Stomach (tissue), 9 donors: Measurements from ENCODE around the gene E4F1. TPM values are rescaled to one million over a fixed set of nuclear protein-coding genes. Genes with fewer than 3 reads are reported as not detected.

ENCODE experiments used
- DNase-seq, 2 donors: peaks; one replicate each; pipeline versions ENCODE4 v3.0.0 to v3.0.0-alpha.2; 2013 to 2019
- H3K27ac ChIP-seq, 5 donors: fragments of 200-600 bp in 4 of 5; sonication (generic) in 4 of 5; one replicate each; pipeline ENCODE4 v1.5.1; 2013 to 2019; ENCODE audit warnings: mild to moderate bottlenecking in 1 of 5, moderate library complexity in 1 of 5
- H3K27me3 ChIP-seq, 3 donors: fragments of 200-600 bp; sonication (generic); one replicate each; pipeline ENCODE4 v1.5.1; 2017 to 2019; ENCODE audit warnings: mixed run types in 1 of 3
- H3K36me3 ChIP-seq, 4 donors: fragments of 200-600 bp; sonication (generic); 1 replicate in 3 of 4; 2 replicates in 1 of 4; pipeline ENCODE4 v1.5.1; 2016 to 2019
- H3K4me1 ChIP-seq, 4 donors: fragments of 200-600 bp; sonication (generic); one replicate each; pipeline ENCODE4 v1.5.1; 2016 to 2019
- H3K4me3 ChIP-seq, 4 donors: fragments of 200-600 bp; sonication (generic) in 3 of 4; one replicate each; pipeline ENCODE4 v1.5.1; 2016 to 2019; ENCODE audit warnings: mild to moderate bottlenecking in 1 of 4
- H3K9me3 ChIP-seq, 4 donors: fragments of 200-600 bp; sonication (generic); one replicate each; pipeline ENCODE4 v1.5.1; 2016 to 2019
- CTCF ChIP-seq, 7 experiments: fragments of 450-650 bp in 4 of 7; fragments of 200-600 bp in 3 of 7; sonication (generic) in 3 of 7; IDR thresholded peaks; one replicate each; pipeline ENCODE4 v1.5.1; 2016 to 2019; ENCODE audit warnings: antibody characterized with exemption in 7 of 7, control low read depth in 2 of 7, mild to moderate bottlenecking in 1 of 7
- EP300 ChIP-seq: sonication (generic); formaldehyde crosslinking; IDR thresholded peaks from one replicate; pipeline ENCODE4 v1.6.1; 2017; ENCODE audit warnings: antibody characterized with exemption
- POLR2A ChIP-seq, 4 donors: fragments of 450-650 bp; IDR thresholded peaks; one replicate each; pipeline ENCODE4 v1.6.1; 2016; ENCODE audit warnings: antibody characterized with exemption in 4 of 4, control low read depth in 2 of 4, mild to moderate bottlenecking in 1 of 4, moderate library complexity in 1 of 4
- POLR2AphosphoS5 ChIP-seq, 3 donors: sonication (generic); formaldehyde crosslinking; IDR thresholded peaks; one replicate each; pipeline ENCODE4 v1.6.1; 2016; ENCODE audit warnings: antibody characterized with exemption in 3 of 3
- WGBS, 5 donors: extraction: QIAGEN DNeasy Blood & Tissue Kit in 3 of 5; methylation state at CpG; one replicate each; pipeline versions ENCODE4 v1.1.5 to v1.1.7; 2013 to 2018; 5-methylcytosine and 5-hydroxymethylcytosine counted together
- intact Hi-C: fragments of 100-400 bp; cut with DNase I; formaldehyde crosslinking; loops from one replicate; pipeline ENCODE4 v1.15.1; 2023; ENCODE audit warnings: low total_unique reads
- polyA plus RNA-seq, 3 donors: library from polyadenylated mRNA; stranded (reverse); fragments of 200-250 nt; gene quantifications; one replicate each; pipeline ENCODE4 v1.2.3, GENCODE V29; 2013
- total RNA-seq, 5 donors: library from RNA; depleted of rRNA; stranded (reverse); fragments of >200 nt; gene quantifications; one replicate each; pipeline versions ENCODE4 v1.1.0 to v1.2.3, GENCODE V29; 2014 to 2016
- donor health status: healthy with polysubstance abuse.
- donor health status: Bipolar disorder and iron deficiency.
- donor health status: healthy.

Gene E4F1
- total and polyA plus RNA-seq, 8 donors, result 12.7 to 114 (median 35.6) TPM

GRCh38 chr16:2213817-2214718 is 9.3 kb upstream of the E4F1 start:
- DNase-seq, result no peak
- no peaks in the 10 kb centered on the region for H3K27me3 ChIP-seq
- peaks cover 26 to 40% (median 33%) of the 10 kb centered on the region in 4 donors for H3K4me1 ChIP-seq
- no peaks in the 10 kb centered on the region for H3K9me3 ChIP-seq
- H3K4me3 ChIP-seq, result peak overlapping the region; percentile 77 to 99 (median 84)
- WGBS, 5 donors, result 0 to 3% (median 1%) methylated on average over 32 to 98 of the region's 98 CpGs
- peak overlapping the region; percentile 80 to 93 (median 88) for H3K27ac ChIP-seq
- intact Hi-C loops, result no loop called here
- peaks cover 7 to 27% (median 14%) of the 10 kb centered on the region in 4 donors for H3K36me3 ChIP-seq
- no peak for TF ChIP-seq CTCF (IDR thresholded peaks at IDR 0.05)
- no peak for TF ChIP-seq POLR2A (IDR thresholded peaks at IDR 0.05)
- TF ChIP-seq EP300, result no peak
- no peak for TF ChIP-seq POLR2AphosphoS5 (IDR thresholded peaks at IDR 0.05)

GRCh38 chr16:2214719-2214968 is 8.7 kb upstream of the E4F1 start, which contains the start of gene PGP:
Gene PGP, minus strand, starts transcription at chr16:2214840. Its CDS starts 63 bp downstream, at chr16:2214777.
- TF ChIP-seq POLR2AphosphoS5 (IDR thresholded peaks at IDR 0.05) (no peak), EP300 (no peak), CTCF (IDR thresholded peaks at IDR 0.05) (no peak), POLR2A (IDR thresholded peaks at IDR 0.05) (no peak)
- no peak for DNase-seq
- H3K4me3 ChIP-seq, result peak within 1 kb of the TSS; percentile 77 to 99 (median 84)
- H3K36me3 ChIP-seq, result peaks cover 1 to 21% (median 9%) of the 10 kb centered on the region in 4 donors
- WGBS, 5 donors, result 0 to 1% (median 0%) methylated on average over 4 to 48 of the region's 48 CpGs
- no peaks in the 10 kb centered on the region for H3K27me3 ChIP-seq
- no peaks in the 10 kb centered on the region for H3K9me3 ChIP-seq
- peaks cover 26 to 40% (median 33%) of the 10 kb centered on the region in 4 donors for H3K4me1 ChIP-seq
- intact Hi-C loops, result no loop called here
- peak within 1 kb of the TSS; percentile 87 to 98 (median 93) for H3K27ac ChIP-seq

DNA sequence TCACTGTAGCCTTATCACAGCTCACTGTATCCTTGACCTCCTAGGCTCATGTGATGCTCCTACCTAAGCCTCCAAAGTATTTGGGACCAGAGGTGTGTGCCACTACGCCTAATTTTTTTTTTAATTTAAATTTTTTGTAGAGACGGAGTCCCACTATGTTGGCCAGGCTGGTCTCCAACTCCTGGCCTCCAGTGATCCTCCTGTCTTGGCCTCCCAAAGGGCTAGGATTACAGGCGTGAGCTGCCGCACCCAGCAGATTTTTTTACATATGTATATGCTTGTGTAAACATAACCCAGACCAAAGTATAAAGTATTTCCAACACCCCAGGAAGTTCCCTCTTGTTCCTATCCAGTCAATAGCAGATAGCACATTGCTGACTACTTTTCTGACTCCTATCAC is 7.1 kb upstream of the E4F1 start:
- TF ChIP-seq EP300 (no peak), CTCF (IDR thresholded peaks at IDR 0.05) (no peak), POLR2A (IDR thresholded peaks at IDR 0.05) (no peak), POLR2AphosphoS5 (IDR thresholded peaks at IDR 0.05) (no peak)
- H3K4me1 ChIP-seq, result peaks cover 26 to 39% (median 32%) of the 10 kb centered on the region in 4 donors
- no peak for DNase-seq
- no peaks in the 10 kb centered on the region for H3K9me3 ChIP-seq
- intact Hi-C loops, result no loop called here
- H3K36me3 ChIP-seq, result peaks cover 0 to 11% (median 0%) of the 10 kb centered on the region in 4 donors
- no peaks in the 10 kb centered on the region for H3K27me3 ChIP-seq
- peak overlapping the region in 1 of 5 donors; percentile 91 for H3K27ac ChIP-seq
- H3K4me3 ChIP-seq, result no peak overlapping the region
- WGBS, 5 donors, result 81 to 98% (median 83%) methylated on average over 4 of the region's 4 CpGs

- Histone ChIP-seq H3K4me3 (peak overlapping the region; percentile 80 to 99 (median 96)), H3K27ac (peak overlapping the region; percentile 83 to 93 (median 90)), H3K4me1 (peaks cover 26 to 44% (median 37%) of the 10 kb centered on the region in 4 donors), H3K36me3 (peaks cover 11 to 27% (median 21%) of the 10 kb centered on the region in 4 donors), H3K27me3 (no peaks in the 10 kb centered on the region), H3K9me3 (no peaks in the 10 kb centered on the region)
- DNase-seq, result peak; percentile 57 to 76
- no peak for TF ChIP-seq CTCF (IDR thresholded peaks at IDR 0.05)
- no peak for TF ChIP-seq POLR2A (IDR thresholded peaks at IDR 0.05)
- no peak for TF ChIP-seq EP300
- TF ChIP-seq POLR2AphosphoS5 (IDR thresholded peaks at IDR 0.05), result no peak
- intact Hi-C loops, result no loop called here
- 2 to 19% (median 3%) methylated on average over 4 to 22 of the region's 22 CpGs for WGBS, 5 donors
Observed at GRCh38 chr16:2223942-2224486, 623 bp downstream of the E4F1 start.
